Measurements from ENCODE around the gene NIN.

NIN gene

GRCh38 chr14:50778721-50779483 lies 52.1 kb downstream of the NIN start:
- Histone ChIP-seq H3K36me3 (ENCODE audit: control insufficient read depth, insufficient read depth, low read length) (no peaks in the 10 kb centered on the region), H3K27me3 (ENCODE audit: control insufficient read depth, insufficient read depth, low read length) (no peaks in the 10 kb centered on the region), H3K9ac (ENCODE audit: low read length) (no peak overlapping the region), H3K9me3 (ENCODE audit: control insufficient read depth, low read length) (no peaks in the 10 kb centered on the region), H3K4me3 (ENCODE audit: low read length) (no peak overlapping the region), H3K4me1 (ENCODE audit: control insufficient read depth, insufficient read depth, low read length) (no peaks in the 10 kb centered on the region)

- Histone ChIP-seq H3K9ac (ENCODE audit: low read length) (no peak overlapping the region), H3K4me1 (ENCODE audit: control insufficient read depth, insufficient read depth, low read length) (no peaks in the 10 kb centered on the region), H3K9me3 (ENCODE audit: control insufficient read depth, low read length) (no peaks in the 10 kb centered on the region)
Measured at GRCh38 chr14:50776522-50776921, 54.4 kb downstream of the NIN start.

GRCh38 chr14:50775357-50775756 lies 55.6 kb downstream of the NIN start:
- Histone ChIP-seq H3K36me3 (ENCODE audit: control insufficient read depth, insufficient read depth, low read length) (no peaks in the 10 kb centered on the region), H3K9me3 (ENCODE audit: control insufficient read depth, low read length) (no peaks in the 10 kb centered on the region), H3K27me3 (ENCODE audit: control insufficient read depth, insufficient read depth, low read length) (no peaks in the 10 kb centered on the region), H3K4me3 (ENCODE audit: low read length) (no peak overlapping the region), H3K4me1 (ENCODE audit: control insufficient read depth, insufficient read depth, low read length) (no peaks in the 10 kb centered on the region), H3K9ac (ENCODE audit: low read length) (no peak overlapping the region)

More at GRCh38 chr14:50776522-50776921, 54.4 kb downstream of the NIN start:
- no peaks in the 10 kb centered on the region for H3K36me3 ChIP-seq (ENCODE audit: control insufficient read depth, insufficient read depth, low read length)
- H3K27me3 ChIP-seq (ENCODE audit: control insufficient read depth, insufficient read depth, low read length) = no peaks in the 10 kb centered on the region
- no peak overlapping the region for H3K4me3 ChIP-seq (ENCODE audit: low read length)

DNA sequence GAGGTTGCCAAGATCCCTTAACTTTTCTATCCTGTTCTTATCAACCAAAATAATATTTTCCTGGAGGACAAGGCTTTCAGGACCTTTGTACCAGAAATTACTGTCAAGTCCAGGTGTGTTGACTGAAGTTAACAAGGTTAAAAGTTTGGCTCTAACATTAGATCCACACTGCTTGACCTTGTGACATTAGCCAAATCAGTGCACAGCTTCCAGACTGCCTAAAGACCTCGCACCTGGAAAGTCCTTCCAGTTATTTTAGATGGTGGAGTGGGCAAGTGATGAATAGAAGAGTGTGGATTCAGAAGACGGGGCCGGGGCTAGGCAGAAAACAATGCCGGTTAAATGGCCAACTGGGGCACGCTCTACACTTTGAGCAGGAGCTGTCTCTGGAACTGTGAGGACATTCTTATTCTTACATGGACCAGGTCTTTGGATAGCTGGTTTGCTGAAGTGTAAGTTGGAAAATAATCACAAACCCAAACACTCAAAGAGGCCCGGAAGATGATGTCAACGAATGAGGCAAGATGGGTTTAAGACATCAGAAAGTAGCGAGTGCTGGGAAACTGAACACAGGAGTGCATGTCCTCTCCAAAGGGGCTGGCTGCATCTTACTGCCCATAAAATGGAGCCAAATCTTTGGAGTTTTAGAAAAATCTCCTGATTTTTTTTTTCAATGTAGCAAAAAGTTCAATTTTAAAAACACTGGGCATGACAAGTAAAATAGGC lies 56.3 kb downstream of the NIN start:
- Histone ChIP-seq H3K4me3 (ENCODE audit: low read length) (no peak overlapping the region), H3K27me3 (ENCODE audit: control insufficient read depth, insufficient read depth, low read length) (no peaks in the 10 kb centered on the region), H3K36me3 (ENCODE audit: control insufficient read depth, insufficient read depth, low read length) (no peaks in the 10 kb centered on the region), H3K9me3 (ENCODE audit: control insufficient read depth, low read length) (no peaks in the 10 kb centered on the region), H3K4me1 (ENCODE audit: control insufficient read depth, insufficient read depth, low read length) (no peaks in the 10 kb centered on the region), H3K9ac (ENCODE audit: low read length) (no peak overlapping the region)

DNA sequence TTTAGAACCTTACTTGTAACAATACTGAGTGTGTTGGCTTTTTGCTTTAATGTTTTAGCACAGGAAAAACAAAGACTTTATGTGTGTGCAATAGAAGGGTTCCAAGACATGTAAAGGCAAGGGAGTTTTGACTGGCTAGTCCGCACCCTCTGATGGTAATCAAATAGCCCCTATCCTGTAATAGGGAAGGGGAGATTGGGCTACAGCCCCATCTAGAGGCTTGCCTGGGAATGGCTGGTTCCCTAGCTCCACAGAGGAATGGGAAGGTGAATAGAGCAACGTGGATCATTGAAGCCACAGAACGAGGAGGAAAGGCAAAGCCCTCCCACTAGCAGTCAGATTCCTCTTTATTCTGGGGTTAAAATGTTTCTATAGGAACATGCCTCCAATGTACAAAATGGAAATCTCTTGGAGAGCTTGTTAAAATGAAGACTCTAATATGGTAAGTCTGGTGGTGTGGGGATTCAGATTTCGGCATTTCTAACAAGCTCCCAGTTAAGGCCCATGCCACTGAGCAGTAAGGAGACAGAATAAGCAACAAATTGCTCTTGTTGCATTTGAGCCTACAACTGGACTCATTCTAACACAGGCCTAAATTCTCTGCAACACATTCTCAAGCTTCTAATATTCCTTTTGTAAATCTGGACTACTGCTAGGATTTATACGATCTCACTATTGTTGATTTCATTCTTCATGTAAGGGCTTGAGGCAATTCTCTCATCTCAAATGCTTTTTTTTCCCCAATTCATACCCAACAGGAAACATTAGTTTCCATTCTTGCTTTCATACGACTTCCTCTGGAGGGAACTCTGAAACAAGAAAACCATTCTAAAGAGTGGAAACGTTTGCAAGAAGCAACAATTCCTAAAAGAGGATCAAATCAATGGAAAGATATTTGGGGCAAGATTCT lies 57.1 kb downstream of the NIN start:
- Histone ChIP-seq H3K9ac (ENCODE audit: low read length) (no peak overlapping the region), H3K4me1 (ENCODE audit: control insufficient read depth, insufficient read depth, low read length) (no peaks in the 10 kb centered on the region), H3K4me3 (ENCODE audit: low read length) (no peak overlapping the region), H3K36me3 (ENCODE audit: control insufficient read depth, insufficient read depth, low read length) (no peaks in the 10 kb centered on the region), H3K9me3 (ENCODE audit: control insufficient read depth, low read length) (no peaks in the 10 kb centered on the region), H3K27me3 (ENCODE audit: control insufficient read depth, insufficient read depth, low read length) (no peaks in the 10 kb centered on the region)

DNA sequence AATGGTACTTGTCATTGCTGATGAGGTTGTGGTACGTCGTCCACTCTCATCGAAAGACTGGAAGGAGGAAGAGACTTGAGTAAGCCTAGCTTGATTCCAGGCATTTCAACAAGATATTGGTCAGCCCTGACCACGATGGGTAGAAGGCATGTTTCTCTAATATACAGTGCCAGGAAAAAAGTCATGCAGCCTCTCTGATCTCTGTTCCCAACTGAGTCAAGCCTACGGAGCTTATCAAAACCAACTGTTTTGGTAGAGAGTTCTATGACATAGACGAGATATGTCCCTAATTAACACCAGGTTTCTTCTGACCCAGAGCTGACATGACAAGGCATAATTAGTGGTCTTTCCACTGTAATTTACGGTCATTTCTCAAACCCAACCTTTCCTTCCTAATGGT lies 58.5 kb downstream of the NIN start:
- no peaks in the 10 kb centered on the region for H3K4me1 ChIP-seq (ENCODE audit: control insufficient read depth, insufficient read depth, low read length)
- no peaks in the 10 kb centered on the region for H3K9me3 ChIP-seq (ENCODE audit: control insufficient read depth, low read length)
- H3K9ac ChIP-seq (ENCODE audit: low read length) = no peak overlapping the region
- H3K4me3 ChIP-seq (ENCODE audit: low read length) = no peak overlapping the region
- no peaks in the 10 kb centered on the region for H3K27me3 ChIP-seq (ENCODE audit: control insufficient read depth, insufficient read depth, low read length)
- no peaks in the 10 kb centered on the region for H3K36me3 ChIP-seq (ENCODE audit: control insufficient read depth, insufficient read depth, low read length)

DNA sequence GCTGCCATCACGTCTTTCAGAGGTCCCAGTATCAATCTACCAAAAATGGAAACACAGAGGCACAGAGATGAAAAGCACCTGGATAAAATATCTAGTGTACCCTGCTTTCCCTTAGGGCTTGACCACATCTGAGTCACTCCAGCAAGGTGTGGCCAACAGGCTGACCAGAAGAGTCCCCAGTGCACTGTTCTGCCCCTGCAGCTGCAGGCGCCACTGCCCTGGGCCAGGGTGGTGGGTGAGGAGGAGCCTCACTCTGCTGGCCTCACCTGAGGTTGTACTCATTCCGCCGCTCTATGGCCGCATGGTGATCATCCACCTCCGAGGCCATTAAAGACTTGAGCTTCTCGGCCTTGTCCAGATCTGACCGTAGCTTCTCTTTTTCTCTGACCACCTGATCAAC lies 60.4 kb downstream of the NIN start:
- H3K4me3 ChIP-seq (ENCODE audit: low read length) = no peak overlapping the region
- H3K36me3 ChIP-seq (ENCODE audit: control insufficient read depth, insufficient read depth, low read length) = no peaks in the 10 kb centered on the region

GRCh38 chr14:50769863-50770500 lies 61.0 kb downstream of the NIN start:
- Histone ChIP-seq H3K27me3 (ENCODE audit: control insufficient read depth, insufficient read depth, low read length) (no peaks in the 10 kb centered on the region), H3K9me3 (ENCODE audit: control insufficient read depth, low read length) (no peaks in the 10 kb centered on the region), H3K36me3 (ENCODE audit: control insufficient read depth, insufficient read depth, low read length) (no peaks in the 10 kb centered on the region), H3K4me1 (ENCODE audit: control insufficient read depth, insufficient read depth, low read length) (no peaks in the 10 kb centered on the region), H3K9ac (ENCODE audit: low read length) (no peak overlapping the region), H3K4me3 (ENCODE audit: low read length) (no peak overlapping the region)

More for the DNA sequence above, 60.4 kb downstream of the NIN start:
- Histone ChIP-seq H3K9ac (ENCODE audit: low read length) (no peak overlapping the region), H3K27me3 (ENCODE audit: control insufficient read depth, insufficient read depth, low read length) (no peaks in the 10 kb centered on the region), H3K9me3 (ENCODE audit: control insufficient read depth, low read length) (no peaks in the 10 kb centered on the region), H3K4me1 (ENCODE audit: control insufficient read depth, insufficient read depth, low read length) (no peaks in the 10 kb centered on the region)

DNA sequence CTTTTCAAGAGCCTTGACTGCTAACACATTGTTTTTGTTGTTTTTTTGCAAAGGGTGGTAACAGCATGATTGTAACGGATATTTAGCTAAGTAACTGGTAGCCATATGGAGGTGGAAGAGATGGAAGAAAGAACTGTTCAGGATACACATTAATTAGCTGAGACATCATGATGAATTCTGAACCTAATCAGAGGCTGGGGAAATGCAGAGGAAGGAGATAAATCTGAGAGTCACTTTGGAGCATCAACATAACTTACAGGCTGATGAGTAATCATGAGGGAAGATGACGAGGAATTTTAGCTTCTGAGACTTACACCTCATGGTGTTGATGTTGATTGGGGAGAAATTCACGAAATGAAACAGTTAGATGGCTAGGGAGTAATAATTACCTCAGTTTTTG lies 62.3 kb downstream of the NIN start:
- H3K27me3 ChIP-seq (ENCODE audit: control insufficient read depth, insufficient read depth, low read length) = no peaks in the 10 kb centered on the region
- no peaks in the 10 kb centered on the region for H3K4me1 ChIP-seq (ENCODE audit: control insufficient read depth, insufficient read depth, low read length)
- H3K9ac ChIP-seq (ENCODE audit: low read length) = no peak overlapping the region
- H3K36me3 ChIP-seq (ENCODE audit: control insufficient read depth, insufficient read depth, low read length) = no peaks in the 10 kb centered on the region
- H3K4me3 ChIP-seq (ENCODE audit: low read length) = no peak overlapping the region
- H3K9me3 ChIP-seq (ENCODE audit: control insufficient read depth, low read length) = no peaks in the 10 kb centered on the region

DNA sequence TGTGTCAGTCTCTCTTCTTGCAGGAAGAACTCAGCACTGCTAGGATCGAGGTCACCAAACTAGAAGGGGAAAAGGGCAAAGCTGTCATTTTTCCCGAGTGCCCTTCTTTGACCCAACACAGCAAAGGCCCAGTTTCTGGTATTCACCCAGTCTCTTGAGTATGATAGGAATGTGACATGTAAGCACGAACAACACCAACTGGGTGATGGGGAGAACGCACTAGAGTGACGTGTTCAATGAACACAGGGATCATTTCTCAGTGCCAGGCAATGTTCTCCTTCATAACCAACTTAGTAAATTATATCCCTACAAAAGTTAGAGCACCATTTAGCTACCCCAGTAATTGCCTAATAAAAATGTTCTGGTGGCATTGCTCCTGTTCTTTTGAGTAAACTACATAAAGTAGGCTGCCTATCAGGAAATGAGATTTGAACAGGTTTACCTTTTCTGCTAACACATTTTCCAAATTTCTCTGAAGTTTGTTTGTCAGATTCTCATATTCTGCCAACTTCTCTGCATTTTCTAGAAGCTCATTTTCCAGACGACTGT lies 64.5 kb downstream of the NIN start:
- Histone ChIP-seq H3K9me3 (ENCODE audit: control insufficient read depth, low read length) (no peaks in the 10 kb centered on the region), H3K36me3 (ENCODE audit: control insufficient read depth, insufficient read depth, low read length) (no peaks in the 10 kb centered on the region), H3K4me1 (ENCODE audit: control insufficient read depth, insufficient read depth, low read length) (no peaks in the 10 kb centered on the region), H3K27me3 (ENCODE audit: control insufficient read depth, insufficient read depth, low read length) (no peaks in the 10 kb centered on the region), H3K9ac (ENCODE audit: low read length) (no peak overlapping the region), H3K4me3 (ENCODE audit: low read length) (no peak overlapping the region)

GRCh38 chr14:50763382-50764007 lies 67.5 kb downstream of the NIN start:
- Histone ChIP-seq H3K4me3 (ENCODE audit: low read length) (no peak overlapping the region), H3K9ac (ENCODE audit: low read length) (no peak overlapping the region), H3K36me3 (ENCODE audit: control insufficient read depth, insufficient read depth, low read length) (no peaks in the 10 kb centered on the region), H3K9me3 (ENCODE audit: control insufficient read depth, low read length) (no peaks in the 10 kb centered on the region), H3K27me3 (ENCODE audit: control insufficient read depth, insufficient read depth, low read length) (no peaks in the 10 kb centered on the region), H3K4me1 (ENCODE audit: control insufficient read depth, insufficient read depth, low read length) (no peaks in the 10 kb centered on the region)
